ENCODE data around the gene ASTL. TPM values are rescaled to one million over a fixed set of nuclear protein-coding genes. Genes with fewer than 3 reads are reported as not detected.

The ASTL gene
- total RNA-seq, 3 donors from 2014 or later (not counting 1 experiment from before 2014, with no cell fraction given), result 5.5 to 11.3 (median 8.8) TPM

DNA sequence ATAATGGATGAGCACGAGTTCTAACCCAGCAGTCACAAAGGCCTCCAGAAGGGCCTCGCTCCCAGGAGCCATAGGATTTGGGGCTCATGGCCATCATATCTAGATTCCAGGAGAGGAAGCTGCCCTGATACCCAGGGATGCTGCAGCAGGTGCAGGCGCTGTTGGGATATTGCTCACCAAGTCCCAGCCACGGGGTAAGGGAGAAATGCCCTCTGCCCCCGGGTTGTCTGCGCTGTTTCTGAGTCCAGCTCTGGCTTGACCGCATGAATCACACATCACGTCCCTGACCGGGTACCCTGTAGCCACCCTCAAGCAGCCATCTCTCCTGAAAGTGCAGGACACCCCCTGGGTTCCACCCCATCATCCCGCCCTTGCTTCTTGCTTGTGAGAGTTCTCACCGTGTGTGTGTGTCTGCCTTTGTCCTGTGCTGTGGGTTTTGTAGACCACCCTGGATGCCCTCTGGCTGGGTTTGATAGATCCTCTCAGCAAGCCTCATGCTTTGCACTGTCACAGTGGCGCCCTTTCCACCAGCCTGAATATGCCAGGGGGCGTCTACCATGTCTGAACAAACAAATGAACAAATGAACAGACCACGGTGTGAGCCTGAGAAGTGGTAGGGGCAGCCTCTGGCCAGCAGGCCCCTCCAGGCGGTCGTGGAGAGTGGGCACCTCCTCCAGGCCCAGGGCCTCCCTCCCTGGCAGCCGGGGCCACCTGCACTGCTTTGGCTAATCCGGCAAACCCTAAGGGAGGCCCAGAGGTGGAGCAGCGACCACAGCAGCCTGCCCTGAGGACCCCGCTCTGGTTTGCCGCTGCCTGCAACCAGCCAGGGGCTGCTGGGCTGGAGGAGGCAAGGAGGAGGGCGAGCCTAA is 54.1 kb downstream of the ASTL start:
- Histone ChIP-seq H3K4me3 (ENCODE audit: low read length) (no peak overlapping the region), H3K9me3 (ENCODE audit: control insufficient read depth, insufficient read depth, low read length) (no peaks in the 10 kb centered on the region), H3K27me3 (ENCODE audit: control insufficient read depth, insufficient read depth, low read length) (no peaks in the 10 kb centered on the region), H3K27ac (ENCODE audit: low read length) (no peak overlapping the region), H3K36me3 (ENCODE audit: control insufficient read depth, insufficient read depth, low read length) (no peaks in the 10 kb centered on the region), H3K4me1 (ENCODE audit: control insufficient read depth, insufficient read depth, low read length) (no peaks in the 10 kb centered on the region)
- 87% methylated on average over 22 of the region's 22 CpGs for WGBS (ENCODE audit: insufficient coverage)
- ATAC-seq (no peak), DNase-seq (peak in 1 of 2 donors; percentile 9)
- TF ChIP-seq, protein P1, sequence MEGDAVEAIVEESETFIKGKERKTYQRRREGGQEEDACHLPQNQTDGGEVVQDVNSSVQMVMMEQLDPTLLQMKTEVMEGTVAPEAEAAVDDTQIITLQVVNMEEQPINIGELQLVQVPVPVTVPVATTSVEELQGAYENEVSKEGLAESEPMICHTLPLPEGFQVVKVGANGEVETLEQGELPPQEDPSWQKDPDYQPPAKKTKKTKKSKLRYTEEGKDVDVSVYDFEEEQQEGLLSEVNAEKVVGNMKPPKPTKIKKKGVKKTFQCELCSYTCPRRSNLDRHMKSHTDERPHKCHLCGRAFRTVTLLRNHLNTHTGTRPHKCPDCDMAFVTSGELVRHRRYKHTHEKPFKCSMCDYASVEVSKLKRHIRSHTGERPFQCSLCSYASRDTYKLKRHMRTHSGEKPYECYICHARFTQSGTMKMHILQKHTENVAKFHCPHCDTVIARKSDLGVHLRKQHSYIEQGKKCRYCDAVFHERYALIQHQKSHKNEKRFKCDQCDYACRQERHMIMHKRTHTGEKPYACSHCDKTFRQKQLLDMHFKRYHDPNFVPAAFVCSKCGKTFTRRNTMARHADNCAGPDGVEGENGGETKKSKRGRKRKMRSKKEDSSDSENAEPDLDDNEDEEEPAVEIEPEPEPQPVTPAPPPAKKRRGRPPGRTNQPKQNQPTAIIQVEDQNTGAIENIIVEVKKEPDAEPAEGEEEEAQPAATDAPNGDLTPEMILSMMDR (IDR thresholded peaks at IDR 0.05), result no peak
- H3K36me3 Mint-ChIP-seq, result no peaks in the 10 kb centered on the region
- H3K4me1 Mint-ChIP-seq, result no peaks in the 10 kb centered on the region
- no peak overlapping the region for H3K4me3 Mint-ChIP-seq
- intact Hi-C loops (cut with micrococcal nuclease), result no loop called here
- H3K27me3 Mint-ChIP-seq (ENCODE audit: low read depth in 2 of 2), result peaks cover 13 to 16% of the 10 kb centered on the region in 2 donors
- H3K27ac Mint-ChIP-seq, result no peak overlapping the region
- no peaks in the 10 kb centered on the region for H3K9me3 Mint-ChIP-seq

DNA sequence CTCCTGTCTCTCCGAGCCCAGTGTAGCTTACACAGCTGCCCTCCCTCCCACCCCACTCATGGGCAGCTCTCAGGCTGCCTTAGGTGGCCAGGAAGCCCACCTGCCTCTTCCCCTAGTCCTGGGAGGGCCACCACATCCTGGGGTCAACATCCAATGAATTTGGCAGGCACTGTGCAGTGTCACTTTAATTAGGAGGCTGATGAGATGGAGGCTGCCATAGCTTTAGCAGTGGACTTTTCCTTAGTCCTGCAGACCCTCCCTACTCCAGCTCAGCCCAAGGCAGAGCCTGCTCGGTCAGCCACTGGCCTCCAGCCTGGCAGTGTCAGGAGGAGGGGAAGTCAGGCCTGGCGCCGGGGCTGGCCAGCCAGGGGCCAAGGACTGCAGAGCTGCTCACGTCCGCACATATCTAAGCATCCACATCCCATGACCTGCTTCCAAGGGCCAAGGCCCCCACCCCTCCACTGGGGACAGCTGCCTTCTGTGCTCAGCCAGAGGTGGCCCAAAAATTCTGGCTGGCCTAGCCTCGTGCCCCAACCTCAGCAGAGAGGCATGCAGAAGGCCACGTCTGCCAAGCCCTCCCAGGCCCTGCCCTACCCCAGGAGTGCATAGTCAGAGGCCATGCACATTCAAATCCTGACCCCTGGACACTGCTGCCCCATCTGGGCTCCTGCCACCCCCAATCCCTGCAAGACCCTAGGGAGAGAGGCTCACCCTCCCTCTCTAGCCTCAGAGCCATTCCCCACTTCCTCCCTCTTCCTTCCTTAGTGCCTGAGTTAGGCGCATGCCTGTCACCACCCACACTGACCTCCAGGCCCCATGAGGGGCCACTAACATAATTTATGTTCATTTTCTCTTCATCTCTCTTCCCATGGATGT is 55.0 kb downstream of the ASTL start:
- no peak overlapping the region for H3K4me3 Mint-ChIP-seq
- H3K4me1 Mint-ChIP-seq, result no peaks in the 10 kb centered on the region
- H3K9me3 Mint-ChIP-seq, result no peaks in the 10 kb centered on the region
- Histone ChIP-seq H3K27me3 (ENCODE audit: control insufficient read depth, insufficient read depth, low read length) (no peaks in the 10 kb centered on the region), H3K27ac (ENCODE audit: low read length) (no peak overlapping the region), H3K4me3 (ENCODE audit: low read length) (no peak overlapping the region), H3K36me3 (ENCODE audit: control insufficient read depth, insufficient read depth, low read length) (no peaks in the 10 kb centered on the region), H3K4me1 (ENCODE audit: control insufficient read depth, insufficient read depth, low read length) (no peaks in the 10 kb centered on the region), H3K9me3 (ENCODE audit: control insufficient read depth, insufficient read depth, low read length) (no peaks in the 10 kb centered on the region)
- H3K27ac Mint-ChIP-seq, result no peak overlapping the region
- ATAC-seq, result no peak
- DNase-seq, result no peak
- TF ChIP-seq, protein P1 (IDR thresholded peaks at IDR 0.05), result no peak
- H3K27me3 Mint-ChIP-seq (ENCODE audit: low read depth in 2 of 2), result peaks cover 13 to 17% of the 10 kb centered on the region in 2 donors
- intact Hi-C loops (cut with micrococcal nuclease), result no loop called here
- no peaks in the 10 kb centered on the region for H3K36me3 Mint-ChIP-seq
- WGBS (ENCODE audit: insufficient coverage), result 81% methylated on average over 9 of the region's 9 CpGs

DNA sequence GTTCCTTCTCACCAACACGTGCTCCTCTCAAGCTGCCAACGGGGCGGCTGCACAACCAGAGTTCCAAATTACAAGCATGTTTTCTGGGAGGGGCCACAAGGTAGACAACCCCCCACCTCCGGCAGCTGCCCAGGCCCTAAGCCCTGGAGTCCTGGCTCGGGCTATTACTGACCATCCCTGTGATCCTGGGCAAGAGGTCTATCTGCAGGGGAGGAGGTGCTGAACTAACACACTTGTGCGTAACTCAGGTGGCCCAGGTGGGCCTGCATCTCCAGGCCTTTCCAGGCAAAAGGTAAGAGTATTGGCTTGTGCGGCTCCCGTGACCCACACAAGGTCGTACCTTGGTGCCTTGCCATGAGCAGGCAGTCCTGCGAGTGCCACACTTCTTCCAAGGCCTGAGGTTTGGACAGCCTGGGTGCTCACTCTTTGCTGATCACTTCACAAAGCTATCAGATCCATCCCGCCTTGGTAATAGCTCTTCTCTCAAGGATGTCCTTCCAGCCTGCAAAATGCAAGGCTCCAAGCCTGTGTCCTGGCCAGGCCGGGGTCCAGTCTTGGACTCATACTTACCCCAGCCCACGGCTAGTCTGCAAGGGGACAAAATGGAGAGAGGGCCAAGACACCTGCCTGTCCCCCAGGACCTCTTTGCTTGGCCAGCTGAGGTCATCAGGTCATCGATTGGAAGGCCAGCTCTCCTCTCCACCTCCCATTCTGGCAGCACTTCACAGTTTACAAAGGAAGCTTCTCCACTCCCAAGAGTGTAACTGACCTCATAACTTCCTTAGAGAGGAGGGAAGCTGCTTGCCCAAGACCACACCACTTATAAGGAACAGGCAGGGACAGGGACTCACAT is 55.9 kb downstream of the ASTL start:
- Mint-ChIP-seq H3K27me3 (ENCODE audit: low read depth in 2 of 2) (peaks cover 13 to 17% of the 10 kb centered on the region in 2 donors), H3K9me3 (no peaks in the 10 kb centered on the region), H3K36me3 (no peaks in the 10 kb centered on the region), H3K27ac (no peak overlapping the region), H3K4me3 (no peak overlapping the region), H3K4me1 (no peaks in the 10 kb centered on the region)
- Histone ChIP-seq H3K27ac (ENCODE audit: low read length) (no peak overlapping the region), H3K27me3 (ENCODE audit: control insufficient read depth, insufficient read depth, low read length) (no peaks in the 10 kb centered on the region), H3K4me3 (ENCODE audit: low read length) (no peak overlapping the region), H3K4me1 (ENCODE audit: control insufficient read depth, insufficient read depth, low read length) (no peaks in the 10 kb centered on the region), H3K36me3 (ENCODE audit: control insufficient read depth, insufficient read depth, low read length) (no peaks in the 10 kb centered on the region), H3K9me3 (ENCODE audit: control insufficient read depth, insufficient read depth, low read length) (no peaks in the 10 kb centered on the region)
- WGBS (ENCODE audit: insufficient coverage), result 94% methylated on average over 14 of the region's 14 CpGs
- ATAC-seq (no peak), DNase-seq (peak in 1 of 2 donors; percentile 11)
- intact Hi-C loops (cut with micrococcal nuclease), result no loop called here
- TF ChIP-seq, protein P1 (IDR thresholded peaks at IDR 0.05), result no peak

Data from natural killer cell (primary cell).